ENCODE results near the gene CKMT1B. TPM values are rescaled to one million over a fixed set of nuclear protein-coding genes. Genes with fewer than 3 reads are reported as not detected.
"Not testable (repeated sequence)": the region's sequence is repeated elsewhere in the genome, so short reads cannot be mapped to it uniquely, and the experiment has no call there.

CKMT1B gene
- 1 to 10 TPM; 2.5 to 4.2 (median 3.1) TPM for polyA plus RNA-seq (ENCODE audit: insufficient read length in 4 of 4)

DNA sequence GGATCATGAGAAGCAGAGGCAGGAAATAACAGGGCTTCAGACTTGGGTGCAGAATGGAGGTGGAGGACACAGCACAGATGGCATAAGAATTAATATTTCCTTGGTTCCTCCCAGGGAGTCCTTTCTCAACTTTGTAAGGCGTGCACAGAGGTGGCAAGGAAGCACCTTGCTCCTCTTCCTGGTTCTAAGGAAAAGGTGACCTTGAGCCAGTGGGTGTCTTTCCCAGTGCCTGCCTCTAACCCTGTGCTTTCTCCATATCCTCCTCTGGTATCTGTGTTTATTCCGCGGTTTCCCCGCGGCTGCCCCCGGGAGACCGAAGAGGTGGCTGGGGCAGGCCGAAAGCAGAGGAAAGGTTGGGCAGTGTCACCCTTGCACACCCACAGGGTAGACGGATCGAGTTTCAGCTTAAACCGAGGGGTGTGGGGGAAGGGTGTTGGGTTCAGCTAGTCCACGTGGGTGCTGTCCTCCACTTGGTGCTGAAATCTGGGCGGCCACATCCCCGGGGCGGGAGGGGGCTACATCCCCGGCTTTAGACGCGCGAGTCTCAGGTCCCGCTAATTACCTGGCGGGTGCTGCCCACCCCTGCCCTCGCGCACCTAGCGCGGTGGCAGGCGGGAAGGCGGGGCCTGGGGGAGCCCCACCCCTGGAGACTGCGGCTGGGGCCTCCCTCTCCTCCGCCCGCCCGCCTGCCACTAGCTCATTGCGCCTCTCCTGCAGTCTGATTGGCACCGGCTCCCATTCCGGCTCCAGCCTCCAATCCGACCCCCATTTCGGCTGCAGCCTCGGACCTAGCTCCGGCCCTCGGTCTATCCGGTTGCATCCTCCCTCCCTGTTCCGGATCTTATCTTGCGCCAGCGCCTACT, at the start of gene CKMT1B:
Gene CKMT1B, plus strand, starts transcription at position 700 of the 863 bp plus-strand sequence. CDS start 192 bp downstream, outside the sequence.
- DNase-seq (ENCODE audit: low read depth in 4 of 4, low spot score in 3 of 4) = not testable (repeated sequence)

- no peak for DNase-seq (ENCODE audit: low read depth in 4 of 4, low spot score in 3 of 4)
These were observed 49.6 kb upstream of the CKMT1B start for GRCh38 chr15:43544266-43544665.

- no peak for DNase-seq (ENCODE audit: low read depth in 4 of 4, low spot score in 3 of 4)
These were observed 48.4 kb upstream of the CKMT1B start for GRCh38 chr15:43545426-43545825.

DNA sequence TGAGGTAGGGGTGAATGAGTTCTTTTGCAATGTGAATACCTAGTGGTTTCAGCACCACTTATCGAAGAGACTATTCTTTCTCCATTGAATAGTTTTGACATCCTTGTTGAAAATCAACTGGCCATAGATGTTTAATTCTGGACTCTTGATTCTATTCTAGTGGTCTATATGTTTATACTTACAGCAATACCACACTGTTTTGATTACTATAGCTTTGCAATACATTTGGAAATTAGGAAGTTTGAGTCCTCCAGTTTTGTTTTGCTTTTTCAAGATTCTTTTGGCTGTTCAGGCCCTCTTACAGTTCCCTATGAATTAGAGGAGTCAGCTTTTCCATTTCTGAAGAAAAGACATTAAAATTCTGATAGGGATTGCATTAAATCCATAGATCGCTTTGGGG, 46.3 kb upstream of the CKMT1B start:
- no peak for DNase-seq (ENCODE audit: low read depth in 4 of 4, low spot score in 3 of 4)

DNA sequence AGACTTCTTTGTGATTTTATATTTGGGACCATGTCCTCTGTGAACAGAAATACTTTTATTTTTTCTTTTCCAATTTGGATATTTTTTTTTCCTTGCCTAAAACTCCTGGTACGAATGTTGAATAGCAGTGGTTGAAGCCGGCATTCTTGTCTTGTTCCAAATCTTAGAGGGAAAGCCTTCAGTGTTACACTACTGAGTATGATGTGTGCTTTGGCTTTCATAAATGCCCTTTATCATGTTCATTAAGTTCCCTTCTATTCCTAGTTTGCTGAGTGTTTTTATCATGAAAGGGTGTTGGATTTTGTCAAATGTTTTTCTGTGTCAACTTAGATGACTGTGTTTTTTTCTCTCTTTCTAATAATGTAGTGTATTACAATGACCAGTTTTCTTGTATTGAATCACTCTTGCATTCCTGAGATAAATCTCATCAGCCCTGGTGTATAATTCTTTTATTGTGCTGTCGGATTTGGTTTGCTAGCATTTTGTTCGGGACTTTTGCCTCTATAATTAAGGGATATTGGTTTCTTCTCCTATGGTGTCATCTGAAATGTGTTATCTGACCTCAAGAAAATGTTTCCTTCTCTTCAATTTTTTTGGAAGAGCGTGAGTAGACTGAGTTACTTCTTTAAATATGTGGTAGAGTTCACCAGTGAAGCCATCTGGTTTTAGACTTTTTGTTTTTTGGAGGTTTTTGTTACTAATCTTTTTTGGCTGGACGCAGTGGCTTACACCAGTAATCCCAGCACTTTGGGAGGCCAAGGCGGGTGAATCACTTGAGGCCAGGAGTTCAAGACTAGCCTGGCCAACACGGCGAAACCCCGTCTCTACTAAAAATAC, 43.1 kb upstream of the CKMT1B start:
- DNase-seq (ENCODE audit: low read depth in 4 of 4, low spot score in 3 of 4) = no peak

GRCh38 chr15:43552256-43552655, 41.6 kb upstream of the CKMT1B start:
- no peak for DNase-seq (ENCODE audit: low read depth in 4 of 4, low spot score in 3 of 4)

DNA sequence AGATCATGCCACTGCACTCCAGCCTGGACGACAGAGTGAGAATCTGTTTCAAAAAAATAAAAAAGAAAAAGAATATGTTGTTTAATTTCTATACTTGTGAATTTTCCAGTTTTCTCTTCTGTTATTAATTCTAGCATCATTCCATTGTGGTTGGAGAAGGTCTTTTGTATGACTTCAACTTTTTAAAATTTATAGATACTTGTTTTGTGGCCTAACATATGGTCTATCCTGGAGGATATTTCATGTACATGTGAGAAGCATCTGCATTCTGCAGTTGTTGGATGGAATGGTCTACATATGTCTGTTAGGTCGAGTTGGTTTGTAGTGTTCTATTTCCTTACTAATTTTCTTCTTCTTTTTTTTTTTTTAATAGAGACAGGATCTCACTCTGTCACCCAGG, 40.8 kb upstream of the CKMT1B start:
- no peak for DNase-seq (ENCODE audit: low read depth in 4 of 4, low spot score in 3 of 4)

GRCh38 chr15:43562753-43563152, 31.1 kb upstream of the CKMT1B start:
- DNase-seq (ENCODE audit: low read depth in 4 of 4, low spot score in 3 of 4) = not testable (repeated sequence)

- DNase-seq (ENCODE audit: low read depth in 4 of 4, low spot score in 3 of 4) = not testable (repeated sequence)
These were observed 30.0 kb upstream of the CKMT1B start for GRCh38 chr15:43563793-43564192.

GRCh38 chr15:43566615-43567014, 27.2 kb upstream of the CKMT1B start:
- not testable (repeated sequence) for DNase-seq (ENCODE audit: low read depth in 4 of 4, low spot score in 3 of 4)

DNA sequence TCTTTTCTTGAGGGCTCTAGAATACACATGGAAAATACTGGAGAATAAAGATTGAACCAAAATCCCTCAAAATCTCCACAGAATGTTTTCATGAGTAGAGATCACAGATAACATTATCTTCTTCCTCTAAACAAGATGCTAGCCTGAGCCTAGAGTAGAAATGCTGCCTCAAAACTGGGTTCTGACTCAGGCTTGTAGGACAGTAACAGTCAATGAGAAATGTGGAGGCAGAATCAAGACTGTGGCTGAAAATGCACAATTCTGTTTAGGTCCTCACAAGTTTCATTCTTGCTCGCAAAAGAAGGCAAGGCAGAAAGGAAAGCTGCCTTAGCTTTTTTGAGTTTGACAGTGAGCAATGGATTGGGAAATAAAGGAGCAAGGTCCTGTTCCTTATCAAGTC, 19.2 kb upstream of the CKMT1B start:
- DNase-seq (ENCODE audit: low read depth in 4 of 4, low spot score in 3 of 4) = not testable (repeated sequence)

- DNase-seq (ENCODE audit: low read depth in 4 of 4, low spot score in 3 of 4) = not testable (repeated sequence)
These were observed 3.9 kb upstream of the CKMT1B start, which contains the start of gene PPIP5K1 for GRCh38 chr15:43589778-43590466. TSS of gene PPIP5K1 (minus strand) at chr15:43590208. CDS start at chr15:43584504, 5,704 bp downstream.

- not testable (repeated sequence) for DNase-seq (ENCODE audit: low read depth in 4 of 4, low spot score in 3 of 4)
These were observed 986 bp upstream of the CKMT1B start for GRCh38 chr15:43592841-43593240.

GRCh38 chr15:43599131-43599530, 5.3 kb downstream of the CKMT1B start:
- not testable (repeated sequence) for DNase-seq (ENCODE audit: low read depth in 4 of 4, low spot score in 3 of 4)

GRCh38 chr15:43600200-43600599, 6.4 kb downstream of the CKMT1B start:
- DNase-seq (ENCODE audit: low read depth in 4 of 4, low spot score in 3 of 4) = not testable (repeated sequence)

DNA sequence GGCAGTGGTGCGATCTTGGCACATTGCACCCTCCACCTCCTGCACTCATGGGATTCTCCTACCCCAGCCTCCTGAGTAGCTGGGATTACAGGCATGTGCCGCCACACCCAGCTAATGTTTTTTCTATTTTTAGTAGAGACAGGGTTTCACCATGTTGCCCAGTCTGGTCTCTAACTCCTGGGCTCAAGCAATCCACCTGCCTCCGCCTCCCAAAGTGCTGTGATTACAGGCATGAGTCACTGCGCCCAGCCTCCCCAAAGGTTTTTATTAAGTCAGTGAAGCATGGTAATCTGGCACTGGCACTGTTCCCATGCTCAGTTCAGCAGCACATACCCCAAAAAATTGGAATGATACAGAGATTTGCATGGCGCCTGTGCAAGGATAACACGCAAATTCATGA, 8.4 kb downstream of the CKMT1B start:
- DNase-seq (ENCODE audit: low read depth in 4 of 4, low spot score in 3 of 4) = not testable (repeated sequence)

GRCh38 chr15:43617750-43618149, 23.9 kb downstream of the CKMT1B start:
- DNase-seq (ENCODE audit: low read depth in 4 of 4, low spot score in 3 of 4) = not testable (repeated sequence)

DNA sequence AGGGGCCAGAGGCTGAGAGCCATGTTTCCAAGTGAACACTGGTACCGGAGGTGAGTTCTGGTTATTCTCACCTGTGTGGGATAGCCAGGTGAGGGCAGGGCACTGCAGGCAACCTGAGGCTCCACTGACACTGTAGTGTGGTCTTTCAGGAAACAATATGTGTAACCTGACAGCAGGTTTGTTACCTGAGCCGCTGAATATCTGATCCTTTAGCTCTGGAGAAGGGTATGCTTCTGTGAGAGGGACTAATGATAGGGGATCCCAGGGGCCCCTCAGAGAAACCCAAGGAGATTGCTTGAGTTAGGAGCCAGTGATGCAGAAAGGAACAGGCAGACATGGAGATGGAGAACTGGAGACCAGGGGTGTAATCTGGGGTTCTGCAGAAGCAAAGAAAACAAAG, 24.9 kb downstream of the CKMT1B start, which contains the start of gene STRC:
Gene STRC, minus strand, starts transcription at position 101 of the 400 bp plus-strand sequence. Its CDS starts 78 bp downstream, at position 23.
- DNase-seq (ENCODE audit: low read depth in 4 of 4, low spot score in 3 of 4) = not testable (repeated sequence)

DNA sequence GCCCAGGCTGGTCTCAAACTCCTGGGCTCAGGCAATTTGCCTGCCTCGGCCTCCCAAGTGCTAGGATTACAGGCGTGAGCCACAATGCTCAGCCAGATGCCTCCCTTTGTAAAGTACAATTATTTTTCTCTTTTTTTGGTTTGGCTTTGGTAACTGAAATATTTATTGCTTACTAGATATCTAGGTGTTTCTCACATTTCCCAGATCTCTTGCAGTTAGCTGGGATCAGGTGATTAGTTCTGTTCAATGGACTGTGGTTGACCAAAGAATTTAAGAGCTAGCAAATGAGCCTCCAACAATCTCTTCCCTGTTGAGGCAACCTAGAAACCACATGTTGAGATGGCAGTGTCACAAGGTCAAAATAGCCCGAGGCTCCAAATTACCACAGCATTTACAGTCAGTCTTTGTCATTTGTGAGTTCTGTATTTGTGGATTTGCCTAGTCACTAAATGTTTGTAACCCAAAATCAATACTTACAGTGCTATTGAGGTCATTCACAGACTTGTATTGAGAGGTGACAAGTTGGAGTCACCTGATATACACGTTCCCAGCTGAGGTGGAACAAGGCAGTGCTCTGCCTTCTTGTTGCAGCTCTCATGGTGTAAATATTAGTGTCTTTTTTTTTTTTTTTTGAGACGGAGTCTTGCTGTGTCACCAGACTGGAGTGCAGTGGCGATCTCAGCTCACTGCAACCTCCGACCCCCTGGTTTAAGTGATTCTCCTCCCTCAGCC, 28.4 kb downstream of the CKMT1B start:
- not testable (repeated sequence) for DNase-seq (ENCODE audit: low read depth in 4 of 4, low spot score in 3 of 4)

GRCh38 chr15:43625106-43625505, 31.3 kb downstream of the CKMT1B start:
- no peak for DNase-seq (ENCODE audit: low read depth in 4 of 4, low spot score in 3 of 4)
